Measurements from ENCODE around the gene TRIM17. TPM values are rescaled to one million over a fixed set of nuclear protein-coding genes. Genes with fewer than 3 reads are reported as not detected.

The TRIM17 gene
- total and polyA plus RNA-seq, 2 experiments from 2014 or later, result 11.8 to 17.9 TPM

DNA sequence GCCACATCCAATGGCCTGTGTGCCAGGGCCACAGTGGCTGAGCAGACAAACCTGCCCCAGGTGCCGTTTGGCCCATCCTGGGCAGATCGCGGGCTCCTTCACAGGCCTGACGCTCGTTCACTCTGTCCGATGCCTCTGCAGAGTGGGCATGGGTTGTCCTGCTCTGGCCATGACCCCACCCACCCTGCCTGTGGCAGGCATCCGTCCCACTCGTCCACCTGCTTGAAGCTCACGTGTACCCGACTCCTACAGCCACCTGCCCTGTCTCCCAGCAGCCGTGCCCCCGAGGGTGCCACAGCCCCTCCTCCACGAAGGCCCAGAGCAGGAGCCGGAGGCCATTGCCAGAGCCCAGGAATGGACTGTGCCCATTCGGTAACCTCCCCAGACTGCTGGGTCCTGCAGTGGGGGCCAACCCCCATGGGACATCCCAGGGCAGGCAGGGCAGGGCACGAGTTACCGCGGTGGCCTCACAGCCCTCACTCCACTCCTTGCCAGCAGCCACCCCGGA is 51.9 kb downstream of the TRIM17 start:
- no peak overlapping the region for H3K4me3 ChIP-seq
- no peaks in the 10 kb centered on the region for H3K9me3 ChIP-seq (ENCODE audit: low read depth)
- TF ChIP-seq, protein P1, sequence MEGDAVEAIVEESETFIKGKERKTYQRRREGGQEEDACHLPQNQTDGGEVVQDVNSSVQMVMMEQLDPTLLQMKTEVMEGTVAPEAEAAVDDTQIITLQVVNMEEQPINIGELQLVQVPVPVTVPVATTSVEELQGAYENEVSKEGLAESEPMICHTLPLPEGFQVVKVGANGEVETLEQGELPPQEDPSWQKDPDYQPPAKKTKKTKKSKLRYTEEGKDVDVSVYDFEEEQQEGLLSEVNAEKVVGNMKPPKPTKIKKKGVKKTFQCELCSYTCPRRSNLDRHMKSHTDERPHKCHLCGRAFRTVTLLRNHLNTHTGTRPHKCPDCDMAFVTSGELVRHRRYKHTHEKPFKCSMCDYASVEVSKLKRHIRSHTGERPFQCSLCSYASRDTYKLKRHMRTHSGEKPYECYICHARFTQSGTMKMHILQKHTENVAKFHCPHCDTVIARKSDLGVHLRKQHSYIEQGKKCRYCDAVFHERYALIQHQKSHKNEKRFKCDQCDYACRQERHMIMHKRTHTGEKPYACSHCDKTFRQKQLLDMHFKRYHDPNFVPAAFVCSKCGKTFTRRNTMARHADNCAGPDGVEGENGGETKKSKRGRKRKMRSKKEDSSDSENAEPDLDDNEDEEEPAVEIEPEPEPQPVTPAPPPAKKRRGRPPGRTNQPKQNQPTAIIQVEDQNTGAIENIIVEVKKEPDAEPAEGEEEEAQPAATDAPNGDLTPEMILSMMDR (IDR thresholded peaks at IDR 0.05; ENCODE audit: low read depth, low read length), result no peak
- H3K27ac ChIP-seq, result peak overlapping the region; percentile 39
- no peak for DNase-seq (ENCODE audit: low read depth in 1 of 2, low spot score in 1 of 2)
- no peaks in the 10 kb centered on the region for H3K36me3 ChIP-seq
- H3K4me1 ChIP-seq (ENCODE audit: low read depth), result peaks cover 26% of the 10 kb centered on the region
- H3K27me3 ChIP-seq, result no peaks in the 10 kb centered on the region

DNA sequence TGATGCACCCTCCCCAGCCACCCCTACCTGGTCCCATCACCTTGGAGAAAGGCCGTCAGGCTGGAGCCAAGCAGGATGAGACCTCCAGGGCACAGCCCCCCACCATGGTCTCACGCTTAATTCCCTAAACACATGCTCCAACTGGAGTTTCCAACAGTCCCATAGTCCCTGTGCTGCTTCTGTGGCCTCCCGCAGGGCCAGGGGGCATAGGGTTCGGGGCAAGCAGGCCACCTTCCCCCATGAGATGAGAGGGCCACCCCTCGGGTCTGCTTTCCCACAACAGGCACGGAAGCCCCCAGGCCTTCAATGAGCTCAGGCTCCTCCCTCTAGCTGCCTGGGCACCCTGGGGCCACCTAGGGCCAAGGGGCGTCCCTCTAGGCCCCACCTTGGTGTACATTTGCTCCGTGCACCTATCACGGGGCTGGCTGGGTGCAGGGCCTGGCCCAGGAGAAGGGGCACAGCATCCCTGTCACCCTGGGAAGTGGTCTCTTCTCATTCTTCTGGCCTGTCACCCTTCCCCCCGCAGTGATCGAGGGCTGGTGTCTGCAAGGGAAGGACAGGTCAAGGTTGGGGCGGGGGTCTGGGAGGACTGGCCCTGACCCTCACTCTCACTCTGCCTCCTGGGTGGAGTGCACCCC is 52.5 kb downstream of the TRIM17 start:
- Histone ChIP-seq H3K9me3 (ENCODE audit: low read depth) (no peaks in the 10 kb centered on the region), H3K4me3 (no peak overlapping the region), H3K27me3 (no peaks in the 10 kb centered on the region), H3K27ac (peak overlapping the region; percentile 48), H3K4me1 (ENCODE audit: low read depth) (peaks cover 21% of the 10 kb centered on the region), H3K36me3 (no peaks in the 10 kb centered on the region)
- TF ChIP-seq, protein P1 (IDR thresholded peaks at IDR 0.05; ENCODE audit: low read depth, low read length), result no peak
- DNase-seq (ENCODE audit: low read depth in 1 of 2, low spot score in 1 of 2), result no peak

DNA sequence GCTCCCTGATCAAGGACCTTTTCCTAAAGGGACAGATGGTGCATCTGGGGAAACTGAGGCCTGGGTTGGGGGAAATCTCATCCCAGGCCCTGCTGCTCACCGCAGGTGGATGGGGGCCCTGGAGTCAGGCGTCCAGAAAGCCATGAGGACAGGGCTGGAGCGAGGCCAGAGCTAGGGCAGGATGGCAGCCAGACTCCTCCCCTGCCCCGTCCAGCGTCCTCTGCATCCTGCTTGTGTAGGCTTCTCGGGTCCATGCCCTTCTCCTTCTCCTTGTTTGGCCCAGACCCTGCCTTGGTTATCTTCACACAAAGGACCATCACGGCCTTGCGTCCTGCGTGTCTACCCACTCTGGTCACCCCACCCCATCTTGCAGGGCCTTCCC is 53.0 kb downstream of the TRIM17 start:
- Histone ChIP-seq H3K4me3 (no peak overlapping the region), H3K27me3 (no peaks in the 10 kb centered on the region), H3K27ac (peak overlapping the region; percentile 48), H3K4me1 (ENCODE audit: low read depth) (peaks cover 17% of the 10 kb centered on the region), H3K36me3 (no peaks in the 10 kb centered on the region), H3K9me3 (ENCODE audit: low read depth) (no peaks in the 10 kb centered on the region)
- no peak for DNase-seq (ENCODE audit: low read depth in 1 of 2, low spot score in 1 of 2)
- TF ChIP-seq, protein P1 (IDR thresholded peaks at IDR 0.05; ENCODE audit: low read depth, low read length), result no peak

DNA sequence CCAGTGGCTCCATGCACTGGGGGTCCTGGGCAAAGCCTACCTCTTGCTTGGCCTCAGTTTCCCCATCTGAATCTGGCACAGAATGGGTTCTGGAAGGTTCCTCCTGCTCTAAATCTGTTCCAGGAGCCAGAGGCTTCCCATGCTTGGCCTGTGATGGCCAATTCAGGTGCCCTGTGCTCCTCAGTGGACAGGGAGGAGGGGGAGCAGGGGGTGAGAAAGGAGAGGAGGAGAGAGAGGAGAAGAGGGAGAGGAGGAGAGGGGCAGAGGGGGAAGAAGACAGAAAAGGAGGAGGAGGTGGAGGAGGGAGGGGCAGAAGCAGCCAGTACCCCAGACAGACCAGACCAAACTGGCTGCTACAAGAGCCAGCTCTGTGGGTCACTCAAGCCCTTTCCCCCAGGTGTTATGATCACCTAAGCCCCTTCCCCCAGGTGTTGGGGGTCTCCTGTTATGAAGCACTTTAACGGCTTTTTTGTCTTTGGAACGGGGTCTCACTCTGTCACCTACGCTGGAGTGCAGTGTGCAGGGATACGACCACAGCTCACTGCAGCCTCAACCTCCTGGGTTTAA is 53.7 kb downstream of the TRIM17 start:
- Histone ChIP-seq H3K4me1 (ENCODE audit: low read depth) (peaks cover 10% of the 10 kb centered on the region), H3K36me3 (peaks cover 3% of the 10 kb centered on the region), H3K27me3 (no peaks in the 10 kb centered on the region), H3K4me3 (no peak overlapping the region), H3K27ac (peak overlapping the region; percentile 9), H3K9me3 (ENCODE audit: low read depth) (no peaks in the 10 kb centered on the region)
- DNase-seq (ENCODE audit: low read depth in 1 of 2, low spot score in 1 of 2), result no peak
- TF ChIP-seq, protein P1 (IDR thresholded peaks at IDR 0.05; ENCODE audit: low read depth, low read length), result no peak

DNA sequence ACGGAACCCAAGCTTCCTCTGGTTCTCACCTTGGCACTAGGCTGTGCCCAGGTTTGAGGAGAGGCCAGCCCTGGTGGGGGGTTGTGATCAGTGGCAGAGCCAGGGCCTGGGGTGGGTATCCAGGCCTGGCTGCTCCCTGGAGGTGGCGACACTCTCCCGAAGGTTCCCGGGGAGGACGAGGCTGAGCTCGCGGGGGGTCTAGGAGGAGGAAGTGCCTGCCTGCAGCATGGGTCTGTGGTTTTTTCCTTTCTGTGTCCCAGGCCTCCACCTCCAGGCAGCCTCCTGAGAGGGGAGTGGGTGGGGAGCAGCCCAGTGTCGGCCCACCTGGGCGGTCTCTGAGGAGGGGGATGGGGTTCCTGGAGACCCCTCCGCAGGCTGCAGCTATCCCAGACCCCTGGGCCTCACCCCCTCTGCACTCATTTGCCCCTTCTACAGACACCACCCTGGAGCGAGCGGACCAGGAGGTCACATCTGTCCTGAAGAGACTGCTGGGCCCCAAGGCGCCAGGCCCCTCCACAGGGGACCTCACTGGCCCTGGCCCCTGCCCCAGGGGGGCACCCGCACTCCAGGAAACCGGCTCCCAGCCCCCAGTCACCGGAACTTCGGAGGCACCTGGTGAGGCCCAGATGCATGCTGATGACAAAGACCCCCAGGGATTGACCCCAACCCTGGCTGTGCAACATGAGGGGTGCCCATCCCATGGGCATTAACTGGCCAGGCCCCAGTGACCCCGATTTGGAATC is 54.3 kb downstream of the TRIM17 start:
- peaks cover 3% of the 10 kb centered on the region for H3K36me3 ChIP-seq
- no peak for DNase-seq (ENCODE audit: low read depth in 1 of 2, low spot score in 1 of 2)
- TF ChIP-seq, protein P1 (IDR thresholded peaks at IDR 0.05; ENCODE audit: low read depth, low read length), result no peak
- H3K27ac ChIP-seq, result peak overlapping the region; percentile 9
- peaks cover 5% of the 10 kb centered on the region for H3K4me1 ChIP-seq (ENCODE audit: low read depth)
- no peaks in the 10 kb centered on the region for H3K27me3 ChIP-seq
- no peak overlapping the region for H3K4me3 ChIP-seq
- no peaks in the 10 kb centered on the region for H3K9me3 ChIP-seq (ENCODE audit: low read depth)

Data from cardiac muscle cell (in vitro differentiated cells and primary cell).